ENCODE measurements around the gene MACROD2. TPM values are rescaled to one million over a fixed set of nuclear protein-coding genes. Genes with fewer than 3 reads are reported as not detected.

The MACROD2 gene
- polyA plus RNA-seq, 1 donor from 2014 or later = 23.2 TPM

DNA sequence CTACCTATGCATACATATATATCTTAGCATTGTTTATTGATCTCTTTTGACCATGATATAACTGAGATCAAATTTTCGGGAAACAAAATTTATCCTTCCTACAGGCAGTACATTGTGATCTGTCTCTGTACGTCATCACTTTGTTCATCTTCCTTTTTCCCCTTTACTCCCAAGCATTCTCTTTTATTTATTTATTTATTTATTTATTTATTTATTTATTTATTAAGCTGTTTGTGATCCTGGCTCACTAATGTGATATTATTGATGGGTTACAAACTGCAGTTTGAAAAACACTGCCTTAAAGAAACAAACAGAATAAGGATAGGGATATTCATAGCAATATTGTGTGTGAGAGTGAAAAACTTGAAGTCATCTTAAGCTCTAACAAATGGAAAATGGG, 51.2 kb downstream of the MACROD2 start:
- H3K36me3 ChIP-seq (ENCODE audit: insufficient read depth, low read length) = no peaks in the 10 kb centered on the region
- TF ChIP-seq EP300 (conservative IDR thresholded peaks at IDR 0.05; ENCODE audit: poor library complexity, severe bottlenecking) = no peak
- TF ChIP-seq CTCF (IDR thresholded peaks at IDR 0.05; ENCODE audit: poor library complexity, severe bottlenecking) = no peak
- TF ChIP-seq POLR2AphosphoS5 (IDR thresholded peaks at IDR 0.05) = no peak
- no peak for TF ChIP-seq EZH2 (IDR thresholded peaks at IDR 0.05; ENCODE audit: borderline replicate concordance, insufficient read depth, low read length, poor library complexity, severe bottlenecking)
- no peak for TF ChIP-seq SMC3 (conservative IDR thresholded peaks at IDR 0.05; ENCODE audit: poor library complexity)
- TF ChIP-seq MXI1 (conservative IDR thresholded peaks at IDR 0.05; ENCODE audit: poor library complexity, severe bottlenecking) = no peak
- no peak for TF ChIP-seq TAF1 (IDR thresholded peaks at IDR 0.05; ENCODE audit: low read depth)
- no peak overlapping the region for H3K4me3 ChIP-seq (ENCODE audit: low read length)
- H3K27ac ChIP-seq (ENCODE audit: low read length) = no peak overlapping the region
- no peaks in the 10 kb centered on the region for H4K20me1 ChIP-seq (ENCODE audit: insufficient read depth)
- no peaks in the 10 kb centered on the region for H3K79me2 ChIP-seq (replicated peaks; ENCODE audit: insufficient read depth, low read length)
- H3K9me3 ChIP-seq (ENCODE audit: low read length) = no peaks in the 10 kb centered on the region
- no peaks in the 10 kb centered on the region for H3K9me2 ChIP-seq (ENCODE audit: insufficient read depth, low read length)
- H3K9ac ChIP-seq (ENCODE audit: low read length) = no peak overlapping the region
- H3K4me2 ChIP-seq (ENCODE audit: low read length) = no peak overlapping the region
- H3F3A ChIP-seq (ENCODE audit: insufficient read depth, low read length, poor library complexity, severe bottlenecking) = no peaks in the 10 kb centered on the region
- no peaks in the 10 kb centered on the region for H3K27me3 ChIP-seq (ENCODE audit: insufficient read depth, low read depth, low read length)
- no peak overlapping the region for H2AFZ ChIP-seq (ENCODE audit: low read depth, low read length)

DNA sequence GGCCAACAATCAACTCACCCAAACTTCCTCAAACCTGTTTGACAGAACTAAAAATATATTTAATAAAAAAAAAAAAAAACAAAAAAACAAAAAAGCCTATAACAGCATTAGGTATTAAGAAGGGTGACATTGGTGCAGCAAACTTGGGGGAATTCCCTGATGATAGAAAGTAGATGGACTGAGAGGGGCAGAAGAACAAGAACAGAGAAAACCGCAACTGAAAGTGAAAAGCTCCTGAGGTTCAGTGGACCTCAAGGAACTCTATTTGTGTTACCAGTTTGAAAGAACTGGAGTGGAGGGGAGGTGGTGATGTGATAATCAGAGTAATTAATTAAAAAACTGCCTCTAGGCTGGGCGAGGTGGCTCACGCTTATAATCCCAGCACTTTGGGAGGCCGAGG, 53.8 kb downstream of the MACROD2 start:
- Histone ChIP-seq H3K27me3 (ENCODE audit: insufficient read depth, low read depth, low read length) (no peaks in the 10 kb centered on the region), H3K79me2 (replicated peaks; ENCODE audit: insufficient read depth, low read length) (no peaks in the 10 kb centered on the region), H3K9me3 (ENCODE audit: low read length) (no peaks in the 10 kb centered on the region), H2AFZ (ENCODE audit: low read depth, low read length) (no peak overlapping the region), H3F3A (ENCODE audit: insufficient read depth, low read length, poor library complexity, severe bottlenecking) (no peaks in the 10 kb centered on the region), H3K4me2 (ENCODE audit: low read length) (no peak overlapping the region), H3K9me2 (ENCODE audit: insufficient read depth, low read length) (no peaks in the 10 kb centered on the region), H3K27ac (ENCODE audit: low read length) (no peak overlapping the region), H3K4me3 (ENCODE audit: low read length) (no peak overlapping the region), H4K20me1 (ENCODE audit: insufficient read depth) (no peaks in the 10 kb centered on the region), H3K36me3 (ENCODE audit: insufficient read depth, low read length) (no peaks in the 10 kb centered on the region), H3K9ac (ENCODE audit: low read length) (no peak overlapping the region)
- no peak for TF ChIP-seq EZH2 (IDR thresholded peaks at IDR 0.05; ENCODE audit: borderline replicate concordance, insufficient read depth, low read length, poor library complexity, severe bottlenecking)
- no peak for TF ChIP-seq RAD21 (conservative IDR thresholded peaks at IDR 0.05)
- no peak for TF ChIP-seq EP300 (conservative IDR thresholded peaks at IDR 0.05; ENCODE audit: poor library complexity, severe bottlenecking)
- TF ChIP-seq POLR2AphosphoS5 (IDR thresholded peaks at IDR 0.05) = no peak
- TF ChIP-seq TAF1 (IDR thresholded peaks at IDR 0.05; ENCODE audit: low read depth) = no peak
- TF ChIP-seq, protein P1, sequence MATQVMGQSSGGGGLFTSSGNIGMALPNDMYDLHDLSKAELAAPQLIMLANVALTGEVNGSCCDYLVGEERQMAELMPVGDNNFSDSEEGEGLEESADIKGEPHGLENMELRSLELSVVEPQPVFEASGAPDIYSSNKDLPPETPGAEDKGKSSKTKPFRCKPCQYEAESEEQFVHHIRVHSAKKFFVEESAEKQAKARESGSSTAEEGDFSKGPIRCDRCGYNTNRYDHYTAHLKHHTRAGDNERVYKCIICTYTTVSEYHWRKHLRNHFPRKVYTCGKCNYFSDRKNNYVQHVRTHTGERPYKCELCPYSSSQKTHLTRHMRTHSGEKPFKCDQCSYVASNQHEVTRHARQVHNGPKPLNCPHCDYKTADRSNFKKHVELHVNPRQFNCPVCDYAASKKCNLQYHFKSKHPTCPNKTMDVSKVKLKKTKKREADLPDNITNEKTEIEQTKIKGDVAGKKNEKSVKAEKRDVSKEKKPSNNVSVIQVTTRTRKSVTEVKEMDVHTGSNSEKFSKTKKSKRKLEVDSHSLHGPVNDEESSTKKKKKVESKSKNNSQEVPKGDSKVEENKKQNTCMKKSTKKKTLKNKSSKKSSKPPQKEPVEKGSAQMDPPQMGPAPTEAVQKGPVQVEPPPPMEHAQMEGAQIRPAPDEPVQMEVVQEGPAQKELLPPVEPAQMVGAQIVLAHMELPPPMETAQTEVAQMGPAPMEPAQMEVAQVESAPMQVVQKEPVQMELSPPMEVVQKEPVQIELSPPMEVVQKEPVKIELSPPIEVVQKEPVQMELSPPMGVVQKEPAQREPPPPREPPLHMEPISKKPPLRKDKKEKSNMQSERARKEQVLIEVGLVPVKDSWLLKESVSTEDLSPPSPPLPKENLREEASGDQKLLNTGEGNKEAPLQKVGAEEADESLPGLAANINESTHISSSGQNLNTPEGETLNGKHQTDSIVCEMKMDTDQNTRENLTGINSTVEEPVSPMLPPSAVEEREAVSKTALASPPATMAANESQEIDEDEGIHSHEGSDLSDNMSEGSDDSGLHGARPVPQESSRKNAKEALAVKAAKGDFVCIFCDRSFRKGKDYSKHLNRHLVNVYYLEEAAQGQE (IDR thresholded peaks at IDR 0.05; ENCODE audit: borderline replicate concordance) = no peak
- TF ChIP-seq CTCF (IDR thresholded peaks at IDR 0.05; ENCODE audit: poor library complexity, severe bottlenecking) = no peak
- TF ChIP-seq SMC3 (conservative IDR thresholded peaks at IDR 0.05; ENCODE audit: poor library complexity) = no peak
- no peak for TF ChIP-seq MXI1 (conservative IDR thresholded peaks at IDR 0.05; ENCODE audit: poor library complexity, severe bottlenecking)
